Vein endothelial cell (primary cell): Measurements from ENCODE around the gene DCAF5. TPM values are rescaled to one million over a fixed set of nuclear protein-coding genes. Genes with fewer than 3 reads are reported as not detected.

Experiments used
- small RNA-seq: library from RNA; depleted of rRNA; stranded (forward); fragments of <200 nt; gene quantifications from one replicate; pipeline ENCODE3, GENCODE V24; 2012
- total RNA-seq: library from RNA; depleted of rRNA; stranded (reverse); fragments of >200 nt; gene quantifications from 2 replicates; pipeline ENCODE4 v1.2.3, GENCODE V29; 2012

DCAF5 gene
- 29.5 and 35.9 TPM in 2 replicates for total RNA-seq

GRCh38 chr14:69152902-69153151 lies at the start of gene DCAF5:
TSS of gene DCAF5 (minus strand) at chr14:69153119. CDS start at chr14:69152978, 141 bp downstream.

GRCh38 chr14:69191340-69192111 lies 38.6 kb upstream of the DCAF5 start, which contains the start of gene EXD2:
TSS of gene EXD2 (plus strand) at chr14:69191498. CDS start at chr14:69209471, 17,973 bp downstream.

Small RNA genes within 50 kb of the gene (small RNA-seq; reads per million reads assigned to genes)
- gene RF00019 (not detected), gene RPS29P1 (not detected)

Other genes with a start within 250 kb of the DCAF5 start
- gene ACTN1, start 173.8 kb downstream of the DCAF5 start, total RNA-seq = 312 and 605 TPM in 2 replicates
- gene EXD2, start 38.4 kb upstream of the DCAF5 start, total RNA-seq = 20.9 and 23.3 TPM in 2 replicates
- 0.29 and 0.33 TPM in 2 replicates for gene GALNT16, start 107.0 kb upstream of the DCAF5 start, total RNA-seq
- gene ERH, start 245.2 kb upstream of the DCAF5 start, total RNA-seq = 126 and 132 TPM in 2 replicates
- gene SLC39A9, start 245.6 kb upstream of the DCAF5 start, total RNA-seq = 127 and 139 TPM in 2 replicates